ENCODE measurements around the gene ENOX1. TPM values are rescaled to one million over a fixed set of nuclear protein-coding genes. Genes with fewer than 3 reads are reported as not detected.

Gene ENOX1
- total RNA-seq, 3 donors from 2014 or later (not counting 1 experiment from before 2014, with no cell fraction given), result not detected

DNA sequence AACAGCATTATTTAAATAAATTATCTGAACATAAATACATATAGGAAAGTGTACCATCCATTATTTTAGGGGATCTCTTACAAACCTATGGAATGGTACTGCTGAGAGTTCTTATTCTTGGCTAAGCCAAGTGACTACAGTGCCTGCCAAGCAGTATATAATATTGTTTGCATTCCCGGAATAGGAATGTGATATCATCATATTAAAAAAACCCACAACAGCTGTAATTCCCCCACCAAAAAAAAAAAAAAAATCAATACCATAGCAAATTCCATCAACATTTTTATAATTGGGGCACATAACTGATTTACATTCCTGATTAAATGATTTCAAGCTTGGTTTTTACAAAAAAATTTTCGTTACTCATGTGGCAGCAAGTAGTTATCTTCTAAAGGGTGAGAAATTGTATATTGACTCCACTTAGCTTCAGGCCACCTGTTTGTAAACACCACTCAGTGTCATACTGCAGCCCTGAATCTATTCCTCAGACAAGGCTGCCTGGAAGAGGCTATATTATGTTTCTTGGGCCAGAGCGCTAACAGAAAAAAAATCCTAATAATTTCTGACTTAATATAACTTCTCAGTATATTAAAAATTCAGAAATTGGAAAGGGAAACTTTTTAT lies 485.3 kb downstream of the ENOX1 start:
- Mint-ChIP-seq H3K27me3 (ENCODE audit: low read depth in 2 of 2) (peaks cover 15 to 30% of the 10 kb centered on the region in 2 donors), H3K9me3 (no peaks in the 10 kb centered on the region), H3K4me1 (no peaks in the 10 kb centered on the region), H3K4me3 (no peak overlapping the region), H3K27ac (no peak overlapping the region), H3K36me3 (no peaks in the 10 kb centered on the region)
- no CpG with 5 or more reads among the region's 3 CpGs for WGBS (ENCODE audit: insufficient coverage)
- H3K4me1 ChIP-seq (ENCODE audit: control insufficient read depth, insufficient read depth, low read length), result no peaks in the 10 kb centered on the region
- TF ChIP-seq, protein P1, sequence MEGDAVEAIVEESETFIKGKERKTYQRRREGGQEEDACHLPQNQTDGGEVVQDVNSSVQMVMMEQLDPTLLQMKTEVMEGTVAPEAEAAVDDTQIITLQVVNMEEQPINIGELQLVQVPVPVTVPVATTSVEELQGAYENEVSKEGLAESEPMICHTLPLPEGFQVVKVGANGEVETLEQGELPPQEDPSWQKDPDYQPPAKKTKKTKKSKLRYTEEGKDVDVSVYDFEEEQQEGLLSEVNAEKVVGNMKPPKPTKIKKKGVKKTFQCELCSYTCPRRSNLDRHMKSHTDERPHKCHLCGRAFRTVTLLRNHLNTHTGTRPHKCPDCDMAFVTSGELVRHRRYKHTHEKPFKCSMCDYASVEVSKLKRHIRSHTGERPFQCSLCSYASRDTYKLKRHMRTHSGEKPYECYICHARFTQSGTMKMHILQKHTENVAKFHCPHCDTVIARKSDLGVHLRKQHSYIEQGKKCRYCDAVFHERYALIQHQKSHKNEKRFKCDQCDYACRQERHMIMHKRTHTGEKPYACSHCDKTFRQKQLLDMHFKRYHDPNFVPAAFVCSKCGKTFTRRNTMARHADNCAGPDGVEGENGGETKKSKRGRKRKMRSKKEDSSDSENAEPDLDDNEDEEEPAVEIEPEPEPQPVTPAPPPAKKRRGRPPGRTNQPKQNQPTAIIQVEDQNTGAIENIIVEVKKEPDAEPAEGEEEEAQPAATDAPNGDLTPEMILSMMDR (IDR thresholded peaks at IDR 0.05), result no peak
- DNase-seq (no peak), ATAC-seq (no peak)
- no peak overlapping the region for H3K4me3 ChIP-seq (ENCODE audit: low read length)
- H3K27me3 ChIP-seq (ENCODE audit: control insufficient read depth, insufficient read depth, low read length), result no peaks in the 10 kb centered on the region
- no peaks in the 10 kb centered on the region for H3K36me3 ChIP-seq (ENCODE audit: control insufficient read depth, insufficient read depth, low read length)
- H3K27ac ChIP-seq (ENCODE audit: low read length), result no peak overlapping the region
- no peaks in the 10 kb centered on the region for H3K9me3 ChIP-seq (ENCODE audit: control insufficient read depth, insufficient read depth, low read length)
- intact Hi-C loops (cut with micrococcal nuclease), result no loop called here

DNA sequence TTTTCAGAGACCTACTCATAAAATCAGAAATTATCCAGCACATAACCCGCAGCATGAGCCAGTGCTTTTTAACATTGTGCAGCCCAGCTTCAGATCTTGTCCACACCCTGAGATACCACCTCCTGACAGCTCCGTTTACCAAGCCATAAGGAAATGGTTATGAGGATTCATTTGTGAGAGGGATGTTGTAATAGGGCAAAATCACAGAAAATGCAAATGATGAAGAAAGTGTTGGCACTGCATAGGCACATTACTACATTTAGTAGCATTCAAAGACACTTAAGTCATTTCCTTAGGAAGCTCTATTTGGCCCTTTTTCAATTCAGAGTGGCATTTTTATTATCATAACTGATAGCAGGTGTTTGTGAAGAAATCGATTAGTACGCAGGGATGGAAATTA lies 485.9 kb downstream of the ENOX1 start:
- Mint-ChIP-seq H3K4me1 (no peaks in the 10 kb centered on the region), H3K4me3 (no peak overlapping the region), H3K27ac (no peak overlapping the region), H3K36me3 (no peaks in the 10 kb centered on the region), H3K27me3 (ENCODE audit: low read depth in 2 of 2) (peaks cover 15 to 30% of the 10 kb centered on the region in 2 donors), H3K9me3 (no peaks in the 10 kb centered on the region)
- no peak for DNase-seq
- ATAC-seq, result no peak
- no peak overlapping the region for H3K4me3 ChIP-seq (ENCODE audit: low read length)
- no peak overlapping the region for H3K27ac ChIP-seq (ENCODE audit: low read length)
- TF ChIP-seq, protein P1 (IDR thresholded peaks at IDR 0.05), result no peak
- 86% methylated on average over 4 of the region's 4 CpGs for WGBS (ENCODE audit: insufficient coverage)
- H3K27me3 ChIP-seq (ENCODE audit: control insufficient read depth, insufficient read depth, low read length), result no peaks in the 10 kb centered on the region
- no peaks in the 10 kb centered on the region for H3K4me1 ChIP-seq (ENCODE audit: control insufficient read depth, insufficient read depth, low read length)
- H3K9me3 ChIP-seq (ENCODE audit: control insufficient read depth, insufficient read depth, low read length), result no peaks in the 10 kb centered on the region
- intact Hi-C loops (cut with micrococcal nuclease), result no loop called here
- H3K36me3 ChIP-seq (ENCODE audit: control insufficient read depth, insufficient read depth, low read length), result no peaks in the 10 kb centered on the region

DNA sequence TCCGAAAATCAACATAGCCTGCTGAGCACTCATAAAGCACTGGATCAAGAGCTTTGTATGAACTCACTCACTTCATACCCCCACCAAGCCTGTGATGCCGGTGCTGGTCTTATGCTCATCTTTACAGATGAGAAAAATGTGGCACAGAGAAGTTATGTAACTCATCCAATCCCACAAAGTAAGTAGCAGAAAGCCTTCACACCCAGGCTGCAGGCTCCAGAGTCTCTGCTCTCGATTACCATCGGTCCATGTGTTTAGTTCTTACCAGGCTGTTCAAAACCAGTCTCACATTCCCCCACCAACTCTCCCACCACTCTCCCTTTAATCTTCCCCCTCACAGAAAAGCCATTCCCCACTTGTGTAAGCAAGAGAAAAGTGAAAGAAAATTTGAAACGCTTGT lies 487.4 kb downstream of the ENOX1 start:
- Mint-ChIP-seq H3K27ac (no peak overlapping the region), H3K27me3 (ENCODE audit: low read depth in 2 of 2) (peaks cover 15 to 30% of the 10 kb centered on the region in 2 donors), H3K36me3 (no peaks in the 10 kb centered on the region), H3K4me1 (no peaks in the 10 kb centered on the region), H3K4me3 (no peak overlapping the region), H3K9me3 (no peaks in the 10 kb centered on the region)
- intact Hi-C loops (cut with micrococcal nuclease), result no loop called here
- DNase-seq (no peak), ATAC-seq (no peak)
- no peak overlapping the region for H3K27ac ChIP-seq (ENCODE audit: low read length)
- H3K4me3 ChIP-seq (ENCODE audit: low read length), result no peak overlapping the region
- WGBS (ENCODE audit: insufficient coverage), result 66% methylated on average over 5 of the region's 5 CpGs
- no peaks in the 10 kb centered on the region for H3K9me3 ChIP-seq (ENCODE audit: control insufficient read depth, insufficient read depth, low read length)
- no peaks in the 10 kb centered on the region for H3K36me3 ChIP-seq (ENCODE audit: control insufficient read depth, insufficient read depth, low read length)
- TF ChIP-seq, protein P1 (IDR thresholded peaks at IDR 0.05), result no peak
- H3K27me3 ChIP-seq (ENCODE audit: control insufficient read depth, insufficient read depth, low read length), result no peaks in the 10 kb centered on the region
- H3K4me1 ChIP-seq (ENCODE audit: control insufficient read depth, insufficient read depth, low read length), result no peaks in the 10 kb centered on the region

DNA sequence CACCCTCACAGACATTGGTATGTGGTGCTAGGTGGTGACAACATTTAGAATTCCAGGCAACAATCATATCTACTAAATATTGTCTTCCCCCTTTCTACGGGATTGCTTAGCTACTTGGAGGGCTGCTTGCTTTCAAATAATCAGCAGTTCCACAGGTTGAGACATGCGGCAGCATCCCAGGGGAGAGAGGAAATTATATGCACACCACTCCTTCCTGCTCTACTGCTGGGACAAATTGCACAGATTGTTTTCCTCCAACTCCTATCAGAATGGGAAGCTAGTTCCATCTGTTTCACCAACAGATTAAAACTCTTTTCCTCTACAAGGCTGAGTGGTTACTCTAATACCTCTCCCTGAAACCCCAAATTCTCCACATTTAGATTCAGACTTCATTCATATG lies 488.0 kb downstream of the ENOX1 start:
- intact Hi-C loops (cut with micrococcal nuclease), result no loop called here
- no peak for ATAC-seq

More for the DNA sequence above, 488.0 kb downstream of the ENOX1 start:
- Histone ChIP-seq H3K4me1 (ENCODE audit: control insufficient read depth, insufficient read depth, low read length) (no peaks in the 10 kb centered on the region), H3K4me3 (ENCODE audit: low read length) (no peak overlapping the region), H3K36me3 (ENCODE audit: control insufficient read depth, insufficient read depth, low read length) (no peaks in the 10 kb centered on the region), H3K9me3 (ENCODE audit: control insufficient read depth, insufficient read depth, low read length) (no peaks in the 10 kb centered on the region), H3K27me3 (ENCODE audit: control insufficient read depth, insufficient read depth, low read length) (no peaks in the 10 kb centered on the region), H3K27ac (ENCODE audit: low read length) (no peak overlapping the region)
- no peak for DNase-seq
- TF ChIP-seq, protein P1 (IDR thresholded peaks at IDR 0.05), result no peak
- Mint-ChIP-seq H3K4me1 (no peaks in the 10 kb centered on the region), H3K36me3 (no peaks in the 10 kb centered on the region), H3K27ac (no peak overlapping the region), H3K27me3 (ENCODE audit: low read depth in 2 of 2) (peaks cover 15 to 30% of the 10 kb centered on the region in 2 donors), H3K9me3 (no peaks in the 10 kb centered on the region), H3K4me3 (no peak overlapping the region)
- WGBS (ENCODE audit: insufficient coverage), result 25% methylated on average over 2 of the region's 2 CpGs
